HL-60 (cell line): Measurements from ENCODE around the gene CHD2.

Source experiments
- CTCF ChIP-seq: IDR thresholded peaks from one replicate; pipeline ENCODE4 v1.5.1; 2011; ENCODE audit warnings: low read length, control low read depth, inconsistent platforms; ENCODE audit not compliant: insufficient read depth
- POLR2AphosphoS5 ChIP-seq: IDR thresholded peaks from 2 replicates; pipeline ENCODE4 v1.6.1; 2012; ENCODE audit warnings: low read depth
- SPI1 ChIP-seq: IDR thresholded peaks from 2 replicates; pipeline ENCODE4 v1.6.1; 2012; ENCODE audit warnings: low read depth, mild to moderate bottlenecking, borderline replicate concordance

- no peak for TF ChIP-seq CTCF
- no peak for TF ChIP-seq SPI1
- no peak for TF ChIP-seq POLR2AphosphoS5
Measured at GRCh38 chr15:93060336-93061248, 160.5 kb downstream of the CHD2 start.
